GM12878 (cell line): ENCODE measurements around the gene ARMC6. TPM values are rescaled to one million over a fixed set of nuclear protein-coding genes. Genes with fewer than 3 reads are reported as not detected.

ENCODE experiments used
- ATAC-seq: fragments of 200-7000 bp; cut with Tn5 transposase; 3 replicates; pipeline ENCODE4 v1.9.1; 2020; ENCODE audit warnings: mild to moderate bottlenecking, moderate library complexity
- BruUV-seq: library from RNA; stranded (reverse); fragments of 400-500 nt; replicated peaks from 2 replicates; lab custom pipeline; 2021; lab: Mats Ljungman, UMichigan
- CTCF ChIA-PET: fragments of 300-600 bp; sonication (Branson Sonifier 250); formaldehyde crosslinking; extraction: SDS; loops from one replicate; lab custom pipeline; 2021; ENCODE audit warnings: inconsistent platforms; lab: Yijun Ruan, JAX
- POLR2A ChIA-PET: fragments of 350-600 bp; formaldehyde crosslinking; extraction: SDS; loops from one replicate; lab custom pipeline; 2021; ENCODE audit warnings: inconsistent platforms; lab: Charles Lee
- RAD21 ChIA-PET: fragments of 300-600 bp; sonication (Branson Sonifier 250); formaldehyde crosslinking; loops from one replicate; lab custom pipeline; 2023; ENCODE audit warnings: antibody characterized with exemption; ENCODE audit not compliant: unreplicated experiment; lab: Charles Lee
- SMC1A ChIA-PET: fragments of 300-600 bp; sonication (Branson Sonifier 250); formaldehyde crosslinking; loops from one replicate; lab custom pipeline; 2023; ENCODE audit not compliant: unreplicated experiment, uncharacterized antibody; lab: Charles Lee
- DNase-seq: peaks from one replicate; pipeline ENCODE4 v3.0.0-alpha.2; 2011; ENCODE audit warnings: low read depth, low spot score
- FAIRE-seq: peaks from 3 replicates; lab custom pipeline; 2011; peaks lifted over from hg19 to GRCh38; lab: Jason Lieb, UNC
- H2AFZ ChIP-seq: 2 replicates; pipeline ENCODE4 v1.6.0; 2011; ENCODE audit warnings: low read depth, low read length, control low read depth; ENCODE audit not compliant: control insufficient read depth
- H3K27ac ChIP-seq: 2 replicates; pipeline ENCODE4 v1.5.1; 2011; ENCODE audit warnings: control low read depth; ENCODE audit not compliant: control insufficient read depth, insufficient read depth
- H3K27me3 ChIP-seq, 2 experiments: replicated peaks in 1 of 2; 2 replicates each; pipeline versions ENCODE4 v1.6.0 to v1.6.1; 2011; ENCODE audit warnings: low read length in 1 of 2; ENCODE audit not compliant: control insufficient read depth in 2 of 2, insufficient read depth in 2 of 2
- H3K36me3 ChIP-seq, 2 experiments: 2 replicates each; pipeline ENCODE4 v1.5.1; 2011; ENCODE audit warnings: low read length in 1 of 2; ENCODE audit not compliant: control insufficient read depth in 2 of 2, insufficient read depth in 2 of 2
- H3K4me1 ChIP-seq: 2 replicates; pipeline ENCODE4 v1.6.1; 2011; ENCODE audit warnings: mild to moderate bottlenecking, low read length, moderate library complexity, mixed read lengths; ENCODE audit not compliant: control insufficient read depth, insufficient read depth
- H3K4me2 ChIP-seq: 2 replicates; pipeline ENCODE4 v1.6.0; 2011; ENCODE audit warnings: control low read depth; ENCODE audit not compliant: control insufficient read depth, insufficient read depth
- H3K4me3 ChIP-seq: fragments of 200-600 bp; sonication (generic); 2 replicates; pipeline ENCODE4 v1.5.1; 2016
- H3K79me2 ChIP-seq: 2 replicates; pipeline ENCODE4 v1.6.0; 2011; ENCODE audit warnings: low read length; ENCODE audit not compliant: control insufficient read depth, insufficient read depth
- H3K9ac ChIP-seq: 2 replicates; pipeline ENCODE4 v1.8.0; 2011; ENCODE audit warnings: low read length, control low read depth, mixed read lengths; ENCODE audit not compliant: control insufficient read depth, insufficient read depth
- H3K9me3 ChIP-seq: replicated peaks from 3 replicates; pipeline ENCODE4 v1.5.1; 2011; ENCODE audit warnings: mild to moderate bottlenecking, low read length; ENCODE audit not compliant: control insufficient read depth, insufficient read depth
- H4K20me1 ChIP-seq: 2 replicates; pipeline ENCODE4 v1.6.0; 2011; ENCODE audit not compliant: control insufficient read depth, insufficient read depth
- BMI1 ChIP-seq: fragments of 450-650 bp; IDR thresholded peaks from 2 replicates; pipeline ENCODE4 v1.6.1; 2016; ENCODE audit warnings: mild to moderate bottlenecking, moderate library complexity, borderline replicate concordance
- BRCA1 ChIP-seq: IDR thresholded peaks from 2 replicates; pipeline ENCODE4 v1.6.1; 2011; ENCODE audit warnings: low read depth, low read length, improper control_type of control experiment
- CBX3 ChIP-seq: fragments of 200-600 bp; sonication (generic); IDR thresholded peaks from 2 replicates; pipeline ENCODE4 v1.6.1; 2016; ENCODE audit warnings: low read depth, borderline replicate concordance
- CHD1 ChIP-seq: IDR thresholded peaks from 2 replicates; pipeline ENCODE4 v1.6.1; 2012; ENCODE audit warnings: low read depth, low read length, improper control_type of control experiment
- EP300 ChIP-seq, 2 experiments: fragments of 150-350 bp in 1 of 2; IDR thresholded peaks; 2 replicates each; pipeline ENCODE4 v1.6.1; 2011 to 2012; ENCODE audit warnings: low read depth in 2 of 2, low read length in 2 of 2, borderline replicate concordance in 1 of 2, improper control_type of control experiment in 1 of 2, inconsistent platforms in 1 of 2; ENCODE audit not compliant: control insufficient read depth in 1 of 2
- ESRRA ChIP-seq: IDR thresholded peaks from 2 replicates; pipeline ENCODE4 v1.6.1; 2012; ENCODE audit warnings: mild to moderate bottlenecking, low read length, improper control_type of control experiment
- KDM1A ChIP-seq: fragments of 200-600 bp; sonication (generic); IDR thresholded peaks from 2 replicates; pipeline ENCODE4 v1.6.1; 2016; ENCODE audit warnings: borderline replicate concordance
- MYB ChIP-seq: fragments of 150-350 bp; IDR thresholded peaks from 2 replicates; pipeline ENCODE4 v1.6.1; 2014; ENCODE audit warnings: mild to moderate bottlenecking, low read depth, low read length, borderline replicate concordance
- POLR2AphosphoS5 ChIP-seq: IDR thresholded peaks from 2 replicates; pipeline ENCODE4 v1.6.1; 2011; ENCODE audit warnings: mild to moderate bottlenecking, low read length, inconsistent platforms
- SPI1 ChIP-seq: IDR thresholded peaks from 2 replicates; pipeline ENCODE4 v1.6.1; 2011; ENCODE audit warnings: low read depth, mild to moderate bottlenecking, low read length, moderate library complexity, borderline replicate concordance; ENCODE audit not compliant: insufficient read depth
- TAF1 ChIP-seq: IDR thresholded peaks from 2 replicates; pipeline ENCODE4 v1.6.1; 2011; ENCODE audit warnings: mild to moderate bottlenecking, low read depth, low read length, borderline replicate concordance
- USF1 ChIP-seq: IDR thresholded peaks from 2 replicates; pipeline ENCODE4 v1.6.1; 2011; ENCODE audit warnings: borderline replicate concordance, low read depth, mild to moderate bottlenecking, moderate library complexity, mixed read lengths, low read length; ENCODE audit not compliant: insufficient read depth; ENCODE audit errors: extremely low read length
- ZNF217 ChIP-seq: fragments of 450-650 bp; IDR thresholded peaks from 2 replicates; pipeline ENCODE4 v1.6.1; 2017; ENCODE audit warnings: antibody characterized with exemption, mild to moderate bottlenecking
- WGBS: methylation state at CpG from one replicate; pipeline ENCODE4 v1.1.6; 2016; ENCODE audit warnings: low lambda C conversion rate; ENCODE audit not compliant: insufficient replicate concordance, insufficient coverage; ENCODE audit errors: missing lambda C conversion rate; 5-methylcytosine and 5-hydroxymethylcytosine counted together
- in situ Hi-C: fragments of 300-500 bp; cut with MboI; formaldehyde crosslinking; loops from 9 replicates; pipeline ENCODE4 v1.14.3; 2018; ENCODE audit warnings: mixed read lengths
- intact Hi-C: fragments of 100-400 bp; cut with micrococcal nuclease; formaldehyde crosslinking; loops from one replicate; pipeline ENCODE4 v1.14.2; 2022; ENCODE audit not compliant: unreplicated experiment
- polyA plus RNA-seq, 11 experiments: library from polyadenylated mRNA; depleted of rRNA in 4 of 11; unstranded in 6 of 11; stranded (reverse) in 5 of 11; fragments of >200 nt; fragmentation: Nextera tagmentation in 4 of 11; fragmentation: Illumina TruSeq in 1 of 11; extraction: Ambion mirVana in 4 of 11; extraction: Trizol in 1 of 11; gene quantifications; 1 replicate in 1 of 11; 2 replicates in 10 of 11; pipeline versions ENCODE4 v1.2.1 to v1.2.3, GENCODE V29; 2011 to 2016; ENCODE audit warnings: inconsistent platforms in 2 of 11, missing spikeins in 2 of 11, low read depth in 1 of 11
- total RNA-seq, 4 experiments: library from RNA; depleted of rRNA in 3 of 4; stranded (reverse); fragments of >200 nt in 3 of 4; fragmentation: Illumina TruSeq in 1 of 4; extraction: Trizol in 1 of 4; gene quantifications; 2 replicates each; pipeline versions ENCODE4 v1.2.1 to v1.2.3, GENCODE V29; 2013 to 2021

ARMC6 gene
- total and polyA plus RNA-seq, 10 of the 15 experiments (the other 5 are each of a cell fraction or from before 2014, with no cell fraction given): 1.1 to 64.4 (median 41.6) TPM

GRCh38 chr19:19096641-19097627 is 63.5 kb downstream of the ARMC6 start:
- no peak overlapping the region for H2AFZ ChIP-seq
- ChIA-PET RAD21 (interaction anchor here (0.7 kb wide), 1 partner anchor 11 kb away, joined by 3 read pairs; no protein-coding TSS in a partner anchor), CTCF (interaction anchor here (0.7 kb wide), 1 partner anchor 137 kb away, joined by 3 read pairs; no protein-coding TSS in a partner anchor)
- in situ Hi-C loops: no loop called here
- no peaks in the 10 kb centered on the region for H3K27me3 ChIP-seq
- no peak for DNase-seq
- no peak overlapping the region for H3K9ac ChIP-seq
- TF ChIP-seq POLR2AphosphoS5 (no peak), BMI1 (no peak)
- TF ChIP-seq, all 136 proteins: peak for 0
- POLR2A ChIA-PET: interaction anchor here (0.6 kb wide), 1 partner anchor 333 kb away, joined by 3 read pairs; no protein-coding TSS in a partner anchor
- ATAC-seq (no peak), FAIRE-seq (no peak)
- H3K4me2 ChIP-seq: no peak overlapping the region
- intact Hi-C loops: no loop called here
- no peaks in the 10 kb centered on the region for H3K4me1 ChIP-seq
- no peak overlapping the region for H3K4me3 ChIP-seq
- peaks cover 0 to 5% of the 10 kb centered on the region in 2 experiments; a peak in 2 of 4 replicates for H3K36me3 ChIP-seq
- H3K79me2 ChIP-seq: no peaks in the 10 kb centered on the region
- SMC1A ChIA-PET: no interaction called here
- H4K20me1 ChIP-seq: 0 out of 2 replicates have a peak, but pooled peaks cover 3% of the 10 kb centered on the region
- H3K9me3 ChIP-seq: no peaks in the 10 kb centered on the region
- BruUV-seq: no TSS peak
- H3K27ac ChIP-seq: no peak overlapping the region
- 95% methylated on average over 24 of the region's 24 CpGs for WGBS

GRCh38 chr19:19098084-19098702 is 64.8 kb downstream of the ARMC6 start:
- ChIA-PET CTCF (interaction anchor here (0.7 kb wide), 1 partner anchor 121 kb away, joined by 3 read pairs; no protein-coding TSS in a partner anchor), RAD21 (interaction anchor here (0.7 kb wide), 1 partner anchor 12 kb away, joined by 3 read pairs; no protein-coding TSS in a partner anchor), SMC1A (no interaction called here), POLR2A (no interaction called here)
- H3K27me3 ChIP-seq: no peaks in the 10 kb centered on the region
- FAIRE-seq: no peak
- 77% methylated on average over 9 of the region's 9 CpGs for WGBS
- no peaks in the 10 kb centered on the region for H3K4me1 ChIP-seq
- peaks cover 0 to 5% of the 10 kb centered on the region in 2 experiments; a peak in 2 of 4 replicates for H3K36me3 ChIP-seq
- H3K4me3 ChIP-seq: no peak overlapping the region
- in situ Hi-C loops: no loop called here
- BruUV-seq: no TSS peak
- 0 out of 2 replicates have a peak, but pooled peaks cover 3% of the 10 kb centered on the region for H4K20me1 ChIP-seq
- no peak overlapping the region for H3K27ac ChIP-seq
- H3K9ac ChIP-seq: no peak overlapping the region
- no peak overlapping the region for H3K4me2 ChIP-seq
- H2AFZ ChIP-seq: no peak overlapping the region
- ATAC-seq: no peak
- no peaks in the 10 kb centered on the region for H3K9me3 ChIP-seq
- intact Hi-C loops: no loop called here
- no peak for DNase-seq
- no peaks in the 10 kb centered on the region for H3K79me2 ChIP-seq
- TF ChIP-seq USF1: no peak
- no peak for TF ChIP-seq MYB
- TF ChIP-seq TAF1: no peak
- no peak for TF ChIP-seq EP300 (IDR thresholded peaks at IDR 0.05; ENCODE audit: borderline replicate concordance in 1 of 2, control insufficient read depth in 1 of 2, low read depth in 2 of 2, low read length in 2 of 2)
- TF ChIP-seq CBX3: no peak
- TF ChIP-seq BRCA1: no peak
- TF ChIP-seq KDM1A: no peak
- no peak for TF ChIP-seq SPI1
- TF ChIP-seq ZNF217: no peak
- no peak for TF ChIP-seq CHD1
- TF ChIP-seq ESRRA: no peak
